GOT3 (cell line): ENCODE measurements around the gene DEFB131B.
A peak's percentile ranks its signal among the peaks of the same experiment; 100 is the strongest.
"Not testable (repeated sequence)": the region's sequence is repeated elsewhere in the genome, so short reads cannot be mapped to it uniquely, and the experiment has no call there.

ENCODE experiments used
- DNase-seq: peaks from one replicate; lab custom pipeline; 2025; ENCODE audit warnings: mixed read lengths; lab: John Stamatoyannopoulos, UW

Gene DEFB131B

GRCh38 chr11:71911321-71911985 lies 33.2 kb downstream of the DEFB131B start:
- not testable (repeated sequence) for DNase-seq

- not testable (repeated sequence) for DNase-seq
Observed at GRCh38 chr11:71911986-71912340, 33.7 kb downstream of the DEFB131B start.

GRCh38 chr11:71913756-71914526 lies 35.7 kb downstream of the DEFB131B start:
- DNase-seq, result no peak

DNA sequence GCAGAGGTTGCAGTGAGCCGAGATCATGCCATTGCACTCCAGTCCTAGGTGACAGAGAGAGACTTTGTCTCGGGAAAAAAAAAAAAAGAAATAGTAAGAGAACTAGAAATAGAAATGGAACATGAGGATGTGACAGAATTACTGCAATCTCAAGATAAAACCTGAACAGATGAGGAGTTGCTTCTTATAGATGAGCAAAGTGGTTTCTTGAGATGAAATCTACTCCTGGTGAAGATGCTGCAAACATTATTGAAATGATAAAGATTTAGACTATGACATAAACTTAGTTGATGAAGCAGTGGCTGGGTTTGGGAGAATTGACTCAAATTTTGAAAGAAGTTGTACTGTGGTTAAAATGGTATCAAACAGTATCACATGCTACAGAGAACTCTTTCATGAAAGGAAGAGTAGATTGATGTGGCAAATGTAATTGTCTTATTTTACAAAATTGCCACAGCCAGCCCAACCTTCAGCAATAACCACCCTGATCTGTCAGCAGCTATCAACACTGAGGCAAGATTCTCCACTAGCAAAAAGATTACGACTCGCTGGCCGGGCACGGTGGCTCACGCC lies 36.5 kb downstream of the DEFB131B start:
- no peak for DNase-seq

- no peak for DNase-seq
Observed at GRCh38 chr11:71917646-71918140, 39.4 kb downstream of the DEFB131B start.

GRCh38 chr11:71927820-71928736 lies 49.8 kb downstream of the DEFB131B start, which contains the start of gene XNDC1N:
TSS of gene XNDC1N (minus strand) at chr11:71928594. CDS start at chr11:71923353, 5,241 bp downstream.
- DNase-seq, result peak; percentile 73

- DNase-seq, result peak; percentile 74
Observed at GRCh38 chr11:71928737-71929443, 50.6 kb downstream of the DEFB131B start, which contains the start of gene RNF121. TSS of gene RNF121 (plus strand) at chr11:71929046. CDS start at chr11:71929062, 16 bp downstream.

- DNase-seq, result no peak
Observed at GRCh38 chr11:71929491-71929890, 51.2 kb downstream of the DEFB131B start.

GRCh38 chr11:71930556-71931244 lies 52.4 kb downstream of the DEFB131B start:
- no peak for DNase-seq

GRCh38 chr11:71931245-71931602 lies 53.0 kb downstream of the DEFB131B start:
- DNase-seq, result no peak

GRCh38 chr11:71933141-71933933 lies 55.1 kb downstream of the DEFB131B start:
- no peak for DNase-seq
